Adrenal gland (tissue), 5 donors: ENCODE measurements around the gene ARHGAP26.

Experiments used
- CTCF ChIP-seq, 6 experiments: fragments of 450-650 bp in 4 of 6; fragments of 200-600 bp in 2 of 6; sonication (generic) in 1 of 6; IDR thresholded peaks; 1 replicate in 5 of 6; 2 replicates in 1 of 6; pipeline versions ENCODE4 v1.5.1 to v1.8.0; 2016 to 2021; ENCODE audit warnings: antibody characterized with exemption in 6 of 6, mild to moderate bottlenecking in 2 of 6, moderate library complexity in 1 of 6
- POLR2A ChIP-seq, 2 donors: fragments of 450-650 bp; IDR thresholded peaks; one replicate each; pipeline ENCODE4 v1.6.1; 2017; ENCODE audit warnings: antibody characterized with exemption in 2 of 2, mild to moderate bottlenecking in 2 of 2, moderate library complexity in 1 of 2
- donor health status: DM: no; HTN: no; CAD: no.

GRCh38 chr5:143094087-143094521 lies 323.9 kb downstream of the ARHGAP26 start:
- TF ChIP-seq CTCF (IDR thresholded peaks at IDR 0.05) (no peak), POLR2A (IDR thresholded peaks at IDR 0.05) (no peak)
